HCT116 (cell line): ENCODE measurements around the gene FGGY. TPM values are rescaled to one million over a fixed set of nuclear protein-coding genes. Genes with fewer than 3 reads are reported as not detected.

Experiments
- ATAC-seq: fragments of 200-7000 bp; cut with Tn5 transposase; 2 replicates; pipeline ENCODE4 v1.9.1; 2020; ENCODE audit warnings: mild to moderate bottlenecking, moderate library complexity
- BruUV-seq: library from RNA; stranded (reverse); fragments of 400-500 nt; replicated peaks from 2 replicates; lab custom pipeline; 2021; lab: Mats Ljungman, UMichigan
- CTCF ChIA-PET: fragments of 300-600 bp; sonication (Branson Sonifier 250); formaldehyde crosslinking; loops from one replicate; lab custom pipeline; 2021; ENCODE audit warnings: antibody characterized with exemption; lab: Charles Lee
- POLR2A ChIA-PET: fragments of 300-600, 350-600 bp; sonication (Branson Sonifier 250); formaldehyde crosslinking; loops from one replicate; lab custom pipeline; 2021; ENCODE audit warnings: antibody characterized with exemption; lab: Charles Lee
- RAD21 ChIA-PET, 2 experiments: fragments of 300-600 bp; sonication (Branson Sonifier 250); formaldehyde crosslinking; loops; one replicate each; lab custom pipeline; 2023; ENCODE audit warnings: low total read pairs in 2 of 2; ENCODE audit not compliant: uncharacterized antibody in 2 of 2, unreplicated experiment in 2 of 2, low non-redundant PET in 1 of 2; lab: Charles Lee
- DNase-seq: peaks from one replicate; pipeline ENCODE4 v3.0.0-alpha.2; 2010; ENCODE audit warnings: low read depth, low spot score
- H2AFZ ChIP-seq: fragments of 200-600 bp; shearing (Covaris generic), sonication (generic); 2 replicates; pipeline ENCODE4 v1.6.1; 2017; ENCODE audit warnings: low read depth, mixed run types, mixed read lengths, antibody characterized with exemption, low read length; ENCODE audit not compliant: poor library complexity, severe bottlenecking
- H3K27ac ChIP-seq: 2 replicates; pipeline ENCODE4 v1.5.1; 2012; ENCODE audit warnings: low read depth, low read length
- H3K27me3 ChIP-seq: fragments of 200-600 bp; sonication (generic); 2 replicates; pipeline ENCODE4 v1.6.1; 2016; ENCODE audit warnings: mixed run types, low read length, mixed read lengths; ENCODE audit not compliant: insufficient read depth
- H3K36me3 ChIP-seq, 2 experiments: fragments of 200-500 bp in 1 of 2; fragments of 200-600 bp in 1 of 2; sonication (Bioruptor generic) in 1 of 2; sonication (generic) in 1 of 2; 2 replicates each; pipeline versions ENCODE4 v1.5.1 to v1.6.1; 2014 to 2016; ENCODE audit warnings: low read length in 2 of 2, inconsistent platforms in 1 of 2, mixed read lengths in 1 of 2, mixed run types in 1 of 2; ENCODE audit not compliant: insufficient read depth in 2 of 2, control insufficient read depth in 1 of 2
- H3K4me1 ChIP-seq, 2 experiments: fragments of 200-600 bp in 1 of 2; sonication (generic) in 1 of 2; 2 replicates each; pipeline versions ENCODE4 v1.5.1 to v1.6.1; 2012 to 2017; ENCODE audit warnings: low read length in 2 of 2, inconsistent platforms in 1 of 2, mild to moderate bottlenecking in 1 of 2, mixed read lengths in 1 of 2, mixed run types in 1 of 2, moderate library complexity in 1 of 2; ENCODE audit not compliant: insufficient read depth in 2 of 2, control insufficient read depth in 1 of 2
- H3K4me2 ChIP-seq: fragments of 200-600 bp; sonication (generic); 2 replicates; pipeline ENCODE4 v1.6.1; 2017; ENCODE audit warnings: mixed run types, low read length, mixed read lengths
- H3K4me3 ChIP-seq, 2 experiments: fragments of 200-600 bp in 1 of 2; sonication (generic) in 1 of 2; replicated peaks in 1 of 2; 2 replicates each; pipeline ENCODE4 v1.5.1; 2011 to 2016; ENCODE audit warnings: low read length in 2 of 2, control low read depth in 1 of 2, low read depth in 1 of 2, mild to moderate bottlenecking in 1 of 2, mixed read lengths in 1 of 2, mixed run types in 1 of 2
- H3K79me2 ChIP-seq: fragments of 200-600 bp; sonication (generic); 2 replicates; pipeline ENCODE4 v1.6.1; 2017; ENCODE audit warnings: mild to moderate bottlenecking, mixed run types, low read length, moderate library complexity, mixed read lengths; ENCODE audit not compliant: insufficient read depth
- H3K9ac ChIP-seq: fragments of 200-600 bp; sonication (generic); 2 replicates; pipeline ENCODE4 v1.6.1; 2016; ENCODE audit warnings: low read length, mixed read lengths
- H3K9me2 ChIP-seq: fragments of 200-600 bp; sonication (generic), shearing (Covaris generic); 2 replicates; pipeline ENCODE4 v1.6.1; 2017; ENCODE audit warnings: mixed run types, mild to moderate bottlenecking, moderate library complexity; ENCODE audit not compliant: insufficient read depth
- H3K9me3 ChIP-seq, 2 experiments: fragments of 200-500 bp in 1 of 2; fragments of 200-600 bp in 1 of 2; sonication (Bioruptor generic) in 1 of 2; sonication (generic) in 1 of 2; 2 replicates each; pipeline ENCODE4 v1.6.1; 2014 to 2017; ENCODE audit warnings: low read length in 2 of 2, mixed read lengths in 2 of 2, inconsistent platforms in 1 of 2, low read depth in 1 of 2, mild to moderate bottlenecking in 1 of 2, mixed run types in 1 of 2, moderate library complexity in 1 of 2; ENCODE audit not compliant: control insufficient read depth in 1 of 2, insufficient read depth in 1 of 2
- H4K20me1 ChIP-seq: fragments of 200-600 bp; sonication (generic), shearing (Covaris generic); 2 replicates; pipeline ENCODE4 v1.6.1; 2017; ENCODE audit warnings: mixed run types, mild to moderate bottlenecking, moderate library complexity; ENCODE audit not compliant: insufficient read depth
- CBX3 ChIP-seq: IDR thresholded peaks from 2 replicates; pipeline ENCODE4 v1.6.1; 2012; ENCODE audit warnings: low read depth
- ELF1 ChIP-seq: IDR thresholded peaks from 2 replicates; pipeline ENCODE4 v1.6.1; 2012; ENCODE audit warnings: low read depth, borderline replicate concordance
- EZH2 ChIP-seq: fragments of 200-600 bp; sonication (generic); IDR thresholded peaks from 2 replicates; pipeline ENCODE4 v1.6.1; 2017; ENCODE audit warnings: antibody characterized with exemption, mixed run types
- EZH2phosphoT487 ChIP-seq: fragments of 200-600 bp; IDR thresholded peaks from 2 replicates; pipeline ENCODE4 v1.6.1; 2018; ENCODE audit warnings: antibody characterized with exemption, borderline replicate concordance
- FOSL1 ChIP-seq: IDR thresholded peaks from 2 replicates; pipeline ENCODE4 v1.6.1; 2012; ENCODE audit warnings: low read depth
- POLR2AphosphoS5 ChIP-seq: IDR thresholded peaks from 2 replicates; pipeline ENCODE4 v1.6.1; 2011; ENCODE audit warnings: mild to moderate bottlenecking, low read depth, low read length, moderate library complexity
- RAD21 ChIP-seq: IDR thresholded peaks from 2 replicates; pipeline ENCODE4 v1.6.1; 2012; ENCODE audit warnings: low read depth, mild to moderate bottlenecking
- SIN3A ChIP-seq: IDR thresholded peaks from 2 replicates; pipeline ENCODE4 v1.6.1; 2012; ENCODE audit warnings: low read depth
- SP1 ChIP-seq: IDR thresholded peaks from 2 replicates; pipeline ENCODE4 v1.6.1; 2012; ENCODE audit warnings: low read depth
- YY1 ChIP-seq: IDR thresholded peaks from 2 replicates; pipeline ENCODE4 v1.6.1; 2011; ENCODE audit warnings: low read length, low read depth, moderate library complexity, mild to moderate bottlenecking; ENCODE audit not compliant: insufficient replicate concordance; ENCODE audit errors: extremely low read depth
- ZFX ChIP-seq: fragments of 450-650 bp; IDR thresholded peaks from 2 replicates; pipeline ENCODE4 v1.6.1; 2017
- ZNF274 ChIP-seq: fragments of 200-500 bp; sonication (Bioruptor generic); IDR thresholded peaks from 2 replicates; pipeline ENCODE4 v1.6.1; 2014; ENCODE audit warnings: mild to moderate bottlenecking, low read depth, low read length, inconsistent platforms
- intact Hi-C: fragments of 100-400 bp; cut with micrococcal nuclease; formaldehyde crosslinking; loops from 2 replicates; pipeline ENCODE4 v1.10.0; 2022
- total RNA-seq: library from RNA; stranded (reverse); gene quantifications from one replicate; pipeline ENCODE4 v1.2.1, GENCODE V29; 2021; ENCODE audit not compliant: unreplicated experiment
- TF ChIP-seq, protein P1 (sequence below): IDR thresholded peaks from 2 replicates; pipeline ENCODE4 v1.6.1; 2011; ENCODE audit warnings: mild to moderate bottlenecking, low read length, moderate library complexity; ENCODE audit not compliant: insufficient replicate concordance; ENCODE audit errors: extremely low read depth
- TF ChIP-seq, protein P2 (sequence below), 3 experiments: fragments of 200-600 bp in 1 of 3; sonication (generic) in 1 of 3; IDR thresholded peaks in 2 of 3; conservative IDR thresholded peaks in 1 of 3; 2 replicates each; pipeline ENCODE4 v1.5.1; 2012 to 2017; ENCODE audit warnings: low read depth in 2 of 3, low read length in 2 of 3, antibody characterized with exemption in 1 of 3, borderline replicate concordance in 1 of 3, control low read depth in 1 of 3, mild to moderate bottlenecking in 1 of 3, mixed read lengths in 1 of 3, mixed run types in 1 of 3, moderate library complexity in 1 of 3; ENCODE audit not compliant: insufficient read depth in 1 of 3
- TF ChIP-seq, protein P3 (sequence below): IDR thresholded peaks from 2 replicates; pipeline ENCODE4 v1.6.1; 2012; ENCODE audit warnings: low read depth
- TF ChIP-seq, protein P4 (sequence below): IDR thresholded peaks from 2 replicates; pipeline ENCODE4 v1.6.1; 2012

Gene FGGY
- total RNA-seq, 1 experiment from 2014 or later, result 10.6 TPM

DNA sequence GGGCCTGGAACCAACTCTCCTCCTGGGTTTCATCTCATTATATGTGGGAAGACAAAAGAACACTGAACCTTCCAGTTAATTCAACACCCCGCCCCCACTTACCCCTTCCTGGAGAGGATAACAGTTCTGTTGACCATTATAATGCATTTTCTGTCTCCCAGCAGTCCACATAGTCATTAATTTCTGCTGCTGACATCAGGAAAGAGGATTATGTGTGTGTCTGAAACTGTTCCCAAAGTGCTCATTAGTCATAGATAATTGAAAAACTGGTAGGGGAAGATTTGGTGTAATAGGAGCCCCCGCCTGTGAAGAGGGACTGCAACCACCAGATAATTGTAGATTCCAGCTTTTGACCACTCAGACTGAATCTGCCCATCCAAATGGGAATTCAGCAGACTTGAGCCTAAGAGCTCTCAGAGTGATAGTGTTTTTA, 208.7 kb downstream of the FGGY start:
- CTCF ChIA-PET, result no interaction called here
- no peaks in the 10 kb centered on the region for H3K36me3 ChIP-seq
- peaks cover 9 to 18% of the 10 kb centered on the region in 2 experiments; a peak in 3 of 4 replicates for H3K4me1 ChIP-seq
- ATAC-seq, result no peak
- intact Hi-C loops, result no loop called here
- no peak overlapping the region for H3K27ac ChIP-seq
- no peak for TF ChIP-seq SIN3A
- no peak for TF ChIP-seq POLR2AphosphoS5
- TF ChIP-seq SP1, result no peak; the same call in 1 of the 2 replicates
- TF ChIP-seq FOSL1, result no peak
- TF ChIP-seq RAD21, result no peak
- TF ChIP-seq YY1, result no peak
- TF ChIP-seq, protein P1, sequence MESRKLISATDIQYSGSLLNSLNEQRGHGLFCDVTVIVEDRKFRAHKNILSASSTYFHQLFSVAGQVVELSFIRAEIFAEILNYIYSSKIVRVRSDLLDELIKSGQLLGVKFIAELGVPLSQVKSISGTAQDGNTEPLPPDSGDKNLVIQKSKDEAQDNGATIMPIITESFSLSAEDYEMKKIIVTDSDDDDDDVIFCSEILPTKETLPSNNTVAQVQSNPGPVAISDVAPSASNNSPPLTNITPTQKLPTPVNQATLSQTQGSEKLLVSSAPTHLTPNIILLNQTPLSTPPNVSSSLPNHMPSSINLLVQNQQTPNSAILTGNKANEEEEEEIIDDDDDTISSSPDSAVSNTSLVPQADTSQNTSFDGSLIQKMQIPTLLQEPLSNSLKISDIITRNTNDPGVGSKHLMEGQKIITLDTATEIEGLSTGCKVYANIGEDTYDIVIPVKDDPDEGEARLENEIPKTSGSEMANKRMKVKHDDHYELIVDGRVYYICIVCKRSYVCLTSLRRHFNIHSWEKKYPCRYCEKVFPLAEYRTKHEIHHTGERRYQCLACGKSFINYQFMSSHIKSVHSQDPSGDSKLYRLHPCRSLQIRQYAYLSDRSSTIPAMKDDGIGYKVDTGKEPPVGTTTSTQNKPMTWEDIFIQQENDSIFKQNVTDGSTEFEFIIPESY, result no peak
- TF ChIP-seq EZH2phosphoT487, result no peak
- no peak for TF ChIP-seq ZFX
- TF ChIP-seq, protein P2, sequence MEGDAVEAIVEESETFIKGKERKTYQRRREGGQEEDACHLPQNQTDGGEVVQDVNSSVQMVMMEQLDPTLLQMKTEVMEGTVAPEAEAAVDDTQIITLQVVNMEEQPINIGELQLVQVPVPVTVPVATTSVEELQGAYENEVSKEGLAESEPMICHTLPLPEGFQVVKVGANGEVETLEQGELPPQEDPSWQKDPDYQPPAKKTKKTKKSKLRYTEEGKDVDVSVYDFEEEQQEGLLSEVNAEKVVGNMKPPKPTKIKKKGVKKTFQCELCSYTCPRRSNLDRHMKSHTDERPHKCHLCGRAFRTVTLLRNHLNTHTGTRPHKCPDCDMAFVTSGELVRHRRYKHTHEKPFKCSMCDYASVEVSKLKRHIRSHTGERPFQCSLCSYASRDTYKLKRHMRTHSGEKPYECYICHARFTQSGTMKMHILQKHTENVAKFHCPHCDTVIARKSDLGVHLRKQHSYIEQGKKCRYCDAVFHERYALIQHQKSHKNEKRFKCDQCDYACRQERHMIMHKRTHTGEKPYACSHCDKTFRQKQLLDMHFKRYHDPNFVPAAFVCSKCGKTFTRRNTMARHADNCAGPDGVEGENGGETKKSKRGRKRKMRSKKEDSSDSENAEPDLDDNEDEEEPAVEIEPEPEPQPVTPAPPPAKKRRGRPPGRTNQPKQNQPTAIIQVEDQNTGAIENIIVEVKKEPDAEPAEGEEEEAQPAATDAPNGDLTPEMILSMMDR (IDR thresholded peaks at IDR 0.05 in 2 of 3, conservative IDR thresholded peaks at IDR 0.05 in 1 of 3; ENCODE audit: borderline replicate concordance in 1 of 3, insufficient read depth in 1 of 3, low read depth in 2 of 3, low read length in 2 of 3), result no peak
- TF ChIP-seq ZNF274, result no peak
- TF ChIP-seq, protein P3, sequence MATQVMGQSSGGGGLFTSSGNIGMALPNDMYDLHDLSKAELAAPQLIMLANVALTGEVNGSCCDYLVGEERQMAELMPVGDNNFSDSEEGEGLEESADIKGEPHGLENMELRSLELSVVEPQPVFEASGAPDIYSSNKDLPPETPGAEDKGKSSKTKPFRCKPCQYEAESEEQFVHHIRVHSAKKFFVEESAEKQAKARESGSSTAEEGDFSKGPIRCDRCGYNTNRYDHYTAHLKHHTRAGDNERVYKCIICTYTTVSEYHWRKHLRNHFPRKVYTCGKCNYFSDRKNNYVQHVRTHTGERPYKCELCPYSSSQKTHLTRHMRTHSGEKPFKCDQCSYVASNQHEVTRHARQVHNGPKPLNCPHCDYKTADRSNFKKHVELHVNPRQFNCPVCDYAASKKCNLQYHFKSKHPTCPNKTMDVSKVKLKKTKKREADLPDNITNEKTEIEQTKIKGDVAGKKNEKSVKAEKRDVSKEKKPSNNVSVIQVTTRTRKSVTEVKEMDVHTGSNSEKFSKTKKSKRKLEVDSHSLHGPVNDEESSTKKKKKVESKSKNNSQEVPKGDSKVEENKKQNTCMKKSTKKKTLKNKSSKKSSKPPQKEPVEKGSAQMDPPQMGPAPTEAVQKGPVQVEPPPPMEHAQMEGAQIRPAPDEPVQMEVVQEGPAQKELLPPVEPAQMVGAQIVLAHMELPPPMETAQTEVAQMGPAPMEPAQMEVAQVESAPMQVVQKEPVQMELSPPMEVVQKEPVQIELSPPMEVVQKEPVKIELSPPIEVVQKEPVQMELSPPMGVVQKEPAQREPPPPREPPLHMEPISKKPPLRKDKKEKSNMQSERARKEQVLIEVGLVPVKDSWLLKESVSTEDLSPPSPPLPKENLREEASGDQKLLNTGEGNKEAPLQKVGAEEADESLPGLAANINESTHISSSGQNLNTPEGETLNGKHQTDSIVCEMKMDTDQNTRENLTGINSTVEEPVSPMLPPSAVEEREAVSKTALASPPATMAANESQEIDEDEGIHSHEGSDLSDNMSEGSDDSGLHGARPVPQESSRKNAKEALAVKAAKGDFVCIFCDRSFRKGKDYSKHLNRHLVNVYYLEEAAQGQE, result no peak
- no peak for TF ChIP-seq ELF1
- no peak for TF ChIP-seq EZH2
- TF ChIP-seq CBX3, result no peak
- TF ChIP-seq, protein P4, sequence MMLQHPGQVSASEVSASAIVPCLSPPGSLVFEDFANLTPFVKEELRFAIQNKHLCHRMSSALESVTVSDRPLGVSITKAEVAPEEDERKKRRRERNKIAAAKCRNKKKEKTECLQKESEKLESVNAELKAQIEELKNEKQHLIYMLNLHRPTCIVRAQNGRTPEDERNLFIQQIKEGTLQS, result no peak
- no peaks in the 10 kb centered on the region for H3K9me3 ChIP-seq
- BruUV-seq, result no TSS peak
- H3K79me2 ChIP-seq, result no peaks in the 10 kb centered on the region
- H3K4me2 ChIP-seq, result no peak overlapping the region
- no peak overlapping the region for H3K4me3 ChIP-seq
- POLR2A ChIA-PET, result no interaction called here
- DNase-seq, result no peak
- no peaks in the 10 kb centered on the region for H4K20me1 ChIP-seq
- no peak overlapping the region for H2AFZ ChIP-seq
- no peaks in the 10 kb centered on the region for H3K27me3 ChIP-seq
- H3K9me2 ChIP-seq, result no peaks in the 10 kb centered on the region
- RAD21 ChIA-PET, result no interaction called here
- H3K9ac ChIP-seq, result no peak overlapping the region
